ENCODE results near the gene EXOC6B. TPM values are rescaled to one million over a fixed set of nuclear protein-coding genes. Genes with fewer than 3 reads are reported as not detected.

Gene EXOC6B
- total and polyA plus RNA-seq, 9 of the 15 experiments (the other 6 are each of a cell fraction or from before 2014, with no cell fraction given), result 0.28 to 4.2 (median 2.0) TPM

DNA sequence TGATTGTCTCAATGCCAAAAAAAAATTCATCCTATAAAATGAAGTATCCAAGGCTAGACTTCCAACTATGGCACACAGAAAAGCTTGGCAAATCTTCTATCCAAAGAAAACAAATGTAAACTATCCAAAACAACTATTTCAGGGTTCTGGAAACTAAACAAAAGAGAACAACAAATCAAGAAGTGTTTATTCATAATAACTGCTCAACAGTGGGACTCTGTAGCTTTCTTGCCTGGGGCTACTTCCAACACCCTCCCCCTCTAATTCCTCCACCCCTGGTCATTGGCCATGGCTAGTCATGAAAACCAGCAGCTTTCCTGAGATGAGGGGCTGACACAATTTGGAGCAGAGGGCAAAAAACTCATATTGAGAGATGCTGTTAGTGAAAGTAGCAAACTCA is 107.0 kb downstream of the EXOC6B start (continued):
- TF ChIP-seq, protein P1, sequence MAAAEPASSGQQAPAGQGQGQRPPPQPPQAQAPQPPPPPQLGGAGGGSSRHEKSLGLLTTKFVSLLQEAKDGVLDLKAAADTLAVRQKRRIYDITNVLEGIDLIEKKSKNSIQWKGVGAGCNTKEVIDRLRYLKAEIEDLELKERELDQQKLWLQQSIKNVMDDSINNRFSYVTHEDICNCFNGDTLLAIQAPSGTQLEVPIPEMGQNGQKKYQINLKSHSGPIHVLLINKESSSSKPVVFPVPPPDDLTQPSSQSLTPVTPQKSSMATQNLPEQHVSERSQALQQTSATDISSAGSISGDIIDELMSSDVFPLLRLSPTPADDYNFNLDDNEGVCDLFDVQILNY (CRISPR knock-in tag; IDR thresholded peaks at IDR 0.05), result no peak

DNA sequence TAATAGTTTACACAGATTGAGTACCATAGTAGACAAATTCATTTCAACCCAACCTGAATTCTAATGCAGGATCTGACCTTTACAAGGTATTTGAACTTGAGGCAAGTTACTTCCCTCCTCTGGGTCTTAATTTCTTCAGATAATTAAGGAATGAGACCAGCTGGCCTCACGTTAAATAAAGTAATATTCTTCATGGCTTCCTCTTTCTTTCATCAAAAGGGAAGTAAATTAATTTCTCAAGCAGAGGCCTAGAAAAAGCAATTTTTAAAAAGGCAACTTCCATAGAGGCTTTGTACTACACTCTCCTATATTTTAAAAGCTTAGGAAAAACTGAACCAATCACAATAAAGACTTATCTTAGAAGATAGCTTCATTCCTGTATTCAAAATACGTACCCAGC is 109.2 kb downstream of the EXOC6B start:
- no peak overlapping the region for H3K4me3 ChIP-seq
- DNase-seq (ENCODE audit: extremely low read depth in 1 of 4, low spot score in 3 of 4), result no peak
- in situ Hi-C loops (cut with MboI) (no loop called here), intact Hi-C loops (cut with micrococcal nuclease) (no loop called here)
- no peak for ATAC-seq
- no peaks in the 10 kb centered on the region for H3K36me3 ChIP-seq (ENCODE audit: control insufficient read depth, insufficient read depth, low read length)
- H3K9me1 ChIP-seq (ENCODE audit: control insufficient read depth, insufficient read depth, low read length), result no peaks in the 10 kb centered on the region
- WGBS (ENCODE audit: insufficient coverage, low coverage, missing lambda C conversion rate), result 0% methylated on average over 2 of the region's 2 CpGs
- CTCF ChIA-PET (ENCODE audit: low intra/inter-chr PET ratio), result no interaction called here
- no peak overlapping the region for H2AFZ ChIP-seq (ENCODE audit: low read depth, low read length)
- no peaks in the 10 kb centered on the region; a peak in 1 of 5 replicates for H3K27me3 ChIP-seq (ENCODE audit: control insufficient read depth in 2 of 2, insufficient read depth in 2 of 2, low read length in 2 of 2)
- H3K79me2 ChIP-seq (ENCODE audit: control insufficient read depth, insufficient read depth, low read length), result no peaks in the 10 kb centered on the region
- FAIRE-seq, result no peak
- no TSS peak for BruUV-seq (replicated peaks)
- H3K4me1 ChIP-seq (replicated peaks in 1 of 2; ENCODE audit: control insufficient read depth in 2 of 2, insufficient read depth in 2 of 2, low read length in 2 of 2), result no peaks in the 10 kb centered on the region
- H3K9ac ChIP-seq (ENCODE audit: insufficient read depth in 1 of 2, low read depth in 2 of 2, low read length in 2 of 2), result no peak overlapping the region
- H3K27ac ChIP-seq (ENCODE audit: extremely low read depth, low read depth, low read length), result no peak overlapping the region
- no peaks in the 10 kb centered on the region for H4K20me1 ChIP-seq (replicated peaks; ENCODE audit: control insufficient read depth, insufficient read depth, low read length)
- POLR2A ChIA-PET, result no interaction called here
- TF ChIP-seq SRSF9 (IDR thresholded peaks at IDR 0.05; ENCODE audit: borderline replicate concordance, low read depth, low read length) (no peak), ZKSCAN8 (CRISPR knock-in tag; IDR thresholded peaks at IDR 0.05) (no peak), WHSC1 (IDR thresholded peaks at IDR 0.05; ENCODE audit: low read length) (no peak), POLR3G (IDR thresholded peaks at IDR 0.05; ENCODE audit: extremely low read depth, insufficient read length, insufficient replicate concordance) (no peak), RBM17 (IDR thresholded peaks at IDR 0.05; ENCODE audit: borderline replicate concordance, low read depth, low read length) (no peak), NFIX (CRISPR knock-in tag; IDR thresholded peaks at IDR 0.05; ENCODE audit: low read depth) (no peak), LCOR (CRISPR knock-in tag; IDR thresholded peaks at IDR 0.05) (no peak)
- TF ChIP-seq, protein P2, sequence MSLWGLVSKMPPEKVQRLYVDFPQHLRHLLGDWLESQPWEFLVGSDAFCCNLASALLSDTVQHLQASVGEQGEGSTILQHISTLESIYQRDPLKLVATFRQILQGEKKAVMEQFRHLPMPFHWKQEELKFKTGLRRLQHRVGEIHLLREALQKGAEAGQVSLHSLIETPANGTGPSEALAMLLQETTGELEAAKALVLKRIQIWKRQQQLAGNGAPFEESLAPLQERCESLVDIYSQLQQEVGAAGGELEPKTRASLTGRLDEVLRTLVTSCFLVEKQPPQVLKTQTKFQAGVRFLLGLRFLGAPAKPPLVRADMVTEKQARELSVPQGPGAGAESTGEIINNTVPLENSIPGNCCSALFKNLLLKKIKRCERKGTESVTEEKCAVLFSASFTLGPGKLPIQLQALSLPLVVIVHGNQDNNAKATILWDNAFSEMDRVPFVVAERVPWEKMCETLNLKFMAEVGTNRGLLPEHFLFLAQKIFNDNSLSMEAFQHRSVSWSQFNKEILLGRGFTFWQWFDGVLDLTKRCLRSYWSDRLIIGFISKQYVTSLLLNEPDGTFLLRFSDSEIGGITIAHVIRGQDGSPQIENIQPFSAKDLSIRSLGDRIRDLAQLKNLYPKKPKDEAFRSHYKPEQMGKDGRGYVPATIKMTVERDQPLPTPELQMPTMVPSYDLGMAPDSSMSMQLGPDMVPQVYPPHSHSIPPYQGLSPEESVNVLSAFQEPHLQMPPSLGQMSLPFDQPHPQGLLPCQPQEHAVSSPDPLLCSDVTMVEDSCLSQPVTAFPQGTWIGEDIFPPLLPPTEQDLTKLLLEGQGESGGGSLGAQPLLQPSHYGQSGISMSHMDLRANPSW (CRISPR knock-in tag; IDR thresholded peaks at IDR 0.05), result no peak
- TF ChIP-seq, protein P3, sequence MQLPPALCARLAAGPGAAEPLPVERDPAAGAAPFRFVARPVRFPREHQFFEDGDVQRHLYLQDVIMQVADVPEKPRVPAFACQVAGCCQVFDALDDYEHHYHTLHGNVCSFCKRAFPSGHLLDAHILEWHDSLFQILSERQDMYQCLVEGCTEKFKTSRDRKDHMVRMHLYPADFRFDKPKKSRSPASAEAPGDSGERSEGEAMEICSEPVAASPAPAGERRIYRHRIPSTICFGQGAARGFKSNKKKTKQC (CRISPR knock-in tag; IDR thresholded peaks at IDR 0.05), result no peak
- TF ChIP-seq, protein P4, sequence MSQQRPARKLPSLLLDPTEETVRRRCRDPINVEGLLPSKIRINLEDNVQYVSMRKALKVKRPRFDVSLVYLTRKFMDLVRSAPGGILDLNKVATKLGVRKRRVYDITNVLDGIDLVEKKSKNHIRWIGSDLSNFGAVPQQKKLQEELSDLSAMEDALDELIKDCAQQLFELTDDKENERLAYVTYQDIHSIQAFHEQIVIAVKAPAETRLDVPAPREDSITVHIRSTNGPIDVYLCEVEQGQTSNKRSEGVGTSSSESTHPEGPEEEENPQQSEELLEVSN (IDR thresholded peaks at IDR 0.05; ENCODE audit: borderline replicate concordance in 1 of 2, extremely low read depth in 1 of 2, insufficient read depth in 1 of 2, insufficient read length in 1 of 2, low read depth in 1 of 2, low read length in 1 of 2, poor library complexity in 1 of 2, severe bottlenecking in 1 of 2), result no peak
- TF ChIP-seq, protein P5, sequence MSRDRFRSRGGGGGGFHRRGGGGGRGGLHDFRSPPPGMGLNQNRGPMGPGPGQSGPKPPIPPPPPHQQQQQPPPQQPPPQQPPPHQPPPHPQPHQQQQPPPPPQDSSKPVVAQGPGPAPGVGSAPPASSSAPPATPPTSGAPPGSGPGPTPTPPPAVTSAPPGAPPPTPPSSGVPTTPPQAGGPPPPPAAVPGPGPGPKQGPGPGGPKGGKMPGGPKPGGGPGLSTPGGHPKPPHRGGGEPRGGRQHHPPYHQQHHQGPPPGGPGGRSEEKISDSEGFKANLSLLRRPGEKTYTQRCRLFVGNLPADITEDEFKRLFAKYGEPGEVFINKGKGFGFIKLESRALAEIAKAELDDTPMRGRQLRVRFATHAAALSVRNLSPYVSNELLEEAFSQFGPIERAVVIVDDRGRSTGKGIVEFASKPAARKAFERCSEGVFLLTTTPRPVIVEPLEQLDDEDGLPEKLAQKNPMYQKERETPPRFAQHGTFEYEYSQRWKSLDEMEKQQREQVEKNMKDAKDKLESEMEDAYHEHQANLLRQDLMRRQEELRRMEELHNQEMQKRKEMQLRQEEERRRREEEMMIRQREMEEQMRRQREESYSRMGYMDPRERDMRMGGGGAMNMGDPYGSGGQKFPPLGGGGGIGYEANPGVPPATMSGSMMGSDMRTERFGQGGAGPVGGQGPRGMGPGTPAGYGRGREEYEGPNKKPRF (IDR thresholded peaks at IDR 0.05; ENCODE audit: low read depth, low read length), result no peak
- TF ChIP-seq, protein P6, sequence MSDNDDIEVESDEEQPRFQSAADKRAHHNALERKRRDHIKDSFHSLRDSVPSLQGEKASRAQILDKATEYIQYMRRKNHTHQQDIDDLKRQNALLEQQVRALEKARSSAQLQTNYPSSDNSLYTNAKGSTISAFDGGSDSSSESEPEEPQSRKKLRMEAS (CRISPR knock-in tag; IDR thresholded peaks at IDR 0.05), result no peak
- H3K4me2 ChIP-seq (ENCODE audit: insufficient read depth, low read length), result no peak overlapping the region
- H3K9me3 ChIP-seq (replicated peaks; ENCODE audit: control insufficient read depth, insufficient read depth, low read depth, low read length), result no peaks in the 10 kb centered on the region

All from K562 (cell line).